Panc1 (cell line): ENCODE results near the gene CYS1.

Experiments
- POLR2AphosphoS5 ChIP-seq: IDR thresholded peaks from 2 replicates; pipeline ENCODE4 v1.6.1; 2012; ENCODE audit warnings: mild to moderate bottlenecking, low read depth, low read length, moderate library complexity
- TF ChIP-seq, protein P1 (sequence below): fragments of 450-650 bp; IDR thresholded peaks from 2 replicates; pipeline ENCODE4 v1.5.1; 2017; ENCODE audit warnings: mild to moderate bottlenecking
- TF ChIP-seq, protein P2 (sequence below), 2 experiments: IDR thresholded peaks; 2 replicates each; pipeline ENCODE4 v1.6.1; 2011 to 2012; ENCODE audit warnings: low read depth in 2 of 2, control low read depth in 1 of 2, low read length in 1 of 2, mild to moderate bottlenecking in 1 of 2, moderate library complexity in 1 of 2; ENCODE audit not compliant: insufficient read depth in 1 of 2

DNA sequence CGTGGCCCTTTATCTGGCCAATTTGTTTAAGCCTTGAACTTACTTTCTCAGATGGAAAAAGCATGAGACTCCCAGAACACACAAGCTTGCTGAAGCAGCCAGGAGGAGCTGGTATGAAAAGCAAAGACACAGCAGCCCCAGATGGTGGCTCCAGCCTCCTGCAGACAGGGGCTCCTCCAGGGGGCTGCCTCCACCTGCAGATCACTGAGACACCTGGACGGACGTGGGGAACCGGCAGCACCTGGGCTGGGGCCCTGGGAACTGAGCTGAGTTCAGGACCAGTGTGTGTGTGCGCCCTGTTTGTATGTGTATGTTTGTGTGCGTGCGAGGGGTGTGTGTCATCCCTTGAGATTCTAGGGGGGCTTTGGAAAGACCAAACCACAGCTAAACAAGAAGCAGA is 8.6 kb downstream of the CYS1 start:
- TF ChIP-seq, protein P1, sequence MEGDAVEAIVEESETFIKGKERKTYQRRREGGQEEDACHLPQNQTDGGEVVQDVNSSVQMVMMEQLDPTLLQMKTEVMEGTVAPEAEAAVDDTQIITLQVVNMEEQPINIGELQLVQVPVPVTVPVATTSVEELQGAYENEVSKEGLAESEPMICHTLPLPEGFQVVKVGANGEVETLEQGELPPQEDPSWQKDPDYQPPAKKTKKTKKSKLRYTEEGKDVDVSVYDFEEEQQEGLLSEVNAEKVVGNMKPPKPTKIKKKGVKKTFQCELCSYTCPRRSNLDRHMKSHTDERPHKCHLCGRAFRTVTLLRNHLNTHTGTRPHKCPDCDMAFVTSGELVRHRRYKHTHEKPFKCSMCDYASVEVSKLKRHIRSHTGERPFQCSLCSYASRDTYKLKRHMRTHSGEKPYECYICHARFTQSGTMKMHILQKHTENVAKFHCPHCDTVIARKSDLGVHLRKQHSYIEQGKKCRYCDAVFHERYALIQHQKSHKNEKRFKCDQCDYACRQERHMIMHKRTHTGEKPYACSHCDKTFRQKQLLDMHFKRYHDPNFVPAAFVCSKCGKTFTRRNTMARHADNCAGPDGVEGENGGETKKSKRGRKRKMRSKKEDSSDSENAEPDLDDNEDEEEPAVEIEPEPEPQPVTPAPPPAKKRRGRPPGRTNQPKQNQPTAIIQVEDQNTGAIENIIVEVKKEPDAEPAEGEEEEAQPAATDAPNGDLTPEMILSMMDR: no peak
- TF ChIP-seq, protein P2, sequence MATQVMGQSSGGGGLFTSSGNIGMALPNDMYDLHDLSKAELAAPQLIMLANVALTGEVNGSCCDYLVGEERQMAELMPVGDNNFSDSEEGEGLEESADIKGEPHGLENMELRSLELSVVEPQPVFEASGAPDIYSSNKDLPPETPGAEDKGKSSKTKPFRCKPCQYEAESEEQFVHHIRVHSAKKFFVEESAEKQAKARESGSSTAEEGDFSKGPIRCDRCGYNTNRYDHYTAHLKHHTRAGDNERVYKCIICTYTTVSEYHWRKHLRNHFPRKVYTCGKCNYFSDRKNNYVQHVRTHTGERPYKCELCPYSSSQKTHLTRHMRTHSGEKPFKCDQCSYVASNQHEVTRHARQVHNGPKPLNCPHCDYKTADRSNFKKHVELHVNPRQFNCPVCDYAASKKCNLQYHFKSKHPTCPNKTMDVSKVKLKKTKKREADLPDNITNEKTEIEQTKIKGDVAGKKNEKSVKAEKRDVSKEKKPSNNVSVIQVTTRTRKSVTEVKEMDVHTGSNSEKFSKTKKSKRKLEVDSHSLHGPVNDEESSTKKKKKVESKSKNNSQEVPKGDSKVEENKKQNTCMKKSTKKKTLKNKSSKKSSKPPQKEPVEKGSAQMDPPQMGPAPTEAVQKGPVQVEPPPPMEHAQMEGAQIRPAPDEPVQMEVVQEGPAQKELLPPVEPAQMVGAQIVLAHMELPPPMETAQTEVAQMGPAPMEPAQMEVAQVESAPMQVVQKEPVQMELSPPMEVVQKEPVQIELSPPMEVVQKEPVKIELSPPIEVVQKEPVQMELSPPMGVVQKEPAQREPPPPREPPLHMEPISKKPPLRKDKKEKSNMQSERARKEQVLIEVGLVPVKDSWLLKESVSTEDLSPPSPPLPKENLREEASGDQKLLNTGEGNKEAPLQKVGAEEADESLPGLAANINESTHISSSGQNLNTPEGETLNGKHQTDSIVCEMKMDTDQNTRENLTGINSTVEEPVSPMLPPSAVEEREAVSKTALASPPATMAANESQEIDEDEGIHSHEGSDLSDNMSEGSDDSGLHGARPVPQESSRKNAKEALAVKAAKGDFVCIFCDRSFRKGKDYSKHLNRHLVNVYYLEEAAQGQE (IDR thresholded peaks at IDR 0.05; ENCODE audit: insufficient read depth in 1 of 2, low read depth in 2 of 2, low read length in 1 of 2): no peak
- TF ChIP-seq POLR2AphosphoS5: no peak
